ENCODE data around the gene SLC27A5.
"Not testable (repeated sequence)": the region's sequence is repeated elsewhere in the genome, so short reads cannot be mapped to it uniquely, and the experiment has no call there.

Gene SLC27A5

DNA sequence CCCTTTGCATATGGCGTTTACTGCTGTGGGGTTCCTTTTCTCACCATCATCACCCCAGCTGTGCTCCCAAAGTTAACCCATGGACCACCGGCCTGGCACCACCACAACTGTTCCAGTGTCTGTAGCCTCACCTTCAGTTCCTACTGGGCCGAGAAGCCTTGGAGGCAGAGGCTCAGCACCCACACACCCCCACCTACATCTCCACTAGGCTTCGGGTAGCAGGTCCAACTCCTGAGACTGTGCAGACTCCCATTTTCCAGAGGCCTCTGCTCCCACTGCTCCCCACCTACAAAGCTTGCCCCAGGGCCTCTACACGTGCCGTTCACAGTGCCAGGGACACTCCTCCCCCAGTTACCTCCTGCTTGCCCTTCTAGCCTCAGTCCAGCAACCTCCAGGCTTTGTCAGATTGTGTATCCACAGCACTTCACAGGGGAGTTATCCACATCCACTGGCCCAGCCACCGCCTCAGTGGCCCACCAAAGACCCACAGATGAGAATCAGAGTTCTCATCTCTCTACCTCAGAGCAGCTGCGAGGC lies 14.1 kb downstream of the SLC27A5 start:
- DNase-seq (ENCODE audit: low spot score) = no peak

DNA sequence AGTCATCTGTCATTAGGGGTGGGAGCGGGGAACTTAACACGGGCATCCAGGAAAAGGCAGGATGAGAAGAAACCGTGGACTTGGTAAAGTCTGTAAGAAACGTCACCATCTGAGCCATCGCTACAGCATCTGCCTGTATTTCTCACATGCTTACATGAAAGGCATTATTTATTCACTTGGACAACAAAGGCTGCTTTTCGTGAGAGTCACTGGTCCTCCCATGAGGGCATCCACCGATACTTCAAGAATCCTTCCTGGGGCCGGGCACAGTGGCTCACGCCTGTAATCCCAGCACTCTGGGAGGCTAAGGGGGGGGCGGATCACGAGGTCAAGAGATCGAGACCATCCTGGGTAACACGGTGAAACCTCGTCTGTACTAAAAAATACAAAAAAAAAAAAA lies 19.5 kb downstream of the SLC27A5 start:
- DNase-seq (ENCODE audit: low spot score) = no peak

DNA sequence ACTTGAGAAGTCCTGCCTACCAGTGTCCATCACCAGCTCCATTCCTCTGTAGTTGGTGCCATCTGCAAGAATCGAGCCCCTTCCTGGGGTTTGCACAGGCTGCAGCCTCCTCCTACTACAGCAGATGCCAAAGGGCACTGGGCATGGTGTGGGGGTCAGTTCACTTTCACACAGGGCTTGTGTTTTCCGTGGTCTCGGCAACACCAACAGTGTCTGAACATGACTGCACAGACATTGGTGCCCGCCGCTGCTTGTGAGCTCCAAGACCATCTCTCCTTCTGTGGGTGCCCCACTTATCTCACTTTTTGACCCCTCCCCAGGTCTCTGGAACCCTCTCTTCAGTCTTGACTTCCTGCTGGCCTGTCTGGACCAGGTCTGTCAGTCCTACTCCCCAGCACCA lies 20.4 kb downstream of the SLC27A5 start:
- DNase-seq (ENCODE audit: low spot score) = no peak

DNA sequence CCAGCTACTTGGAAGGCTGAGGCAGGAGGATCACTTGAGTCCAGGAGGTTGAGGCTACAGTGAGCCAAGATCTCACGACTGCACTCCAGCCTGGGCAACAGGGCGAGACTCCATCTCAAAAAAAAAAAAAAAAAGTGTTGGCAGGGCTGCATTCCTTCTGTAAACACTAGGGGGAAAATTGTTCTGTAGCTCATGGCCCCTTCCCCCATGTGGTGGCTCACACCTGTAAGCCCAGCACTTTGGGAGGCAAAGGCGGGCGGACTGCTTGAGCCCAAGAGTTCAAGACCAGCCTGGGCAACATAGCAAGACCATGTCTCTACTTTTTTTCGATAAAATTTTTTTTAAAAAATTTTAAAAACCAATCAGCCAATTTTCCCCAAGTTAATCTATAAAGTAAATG lies 27.4 kb downstream of the SLC27A5 start:
- DNase-seq (ENCODE audit: low spot score) = not testable (repeated sequence)

DNA sequence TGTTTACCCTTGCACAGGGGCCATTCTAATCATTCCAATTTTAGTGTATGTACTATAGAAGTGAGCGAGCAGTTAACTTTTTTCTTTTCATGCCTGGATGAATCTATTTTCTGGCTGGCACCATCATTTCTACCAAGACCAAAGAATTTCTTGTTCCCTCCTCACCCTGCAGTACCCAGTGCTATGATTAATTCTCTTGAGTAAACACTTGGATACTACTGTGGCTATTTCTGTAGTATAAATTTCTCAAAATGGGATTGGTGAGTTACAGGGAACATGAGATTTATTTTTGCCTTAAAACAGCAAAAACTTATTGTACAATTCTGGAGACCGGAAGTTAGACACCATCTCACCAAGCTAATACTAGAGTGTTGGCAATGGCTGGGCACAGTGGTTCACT lies 28.0 kb downstream of the SLC27A5 start:
- DNase-seq (ENCODE audit: low spot score) = no peak

DNA sequence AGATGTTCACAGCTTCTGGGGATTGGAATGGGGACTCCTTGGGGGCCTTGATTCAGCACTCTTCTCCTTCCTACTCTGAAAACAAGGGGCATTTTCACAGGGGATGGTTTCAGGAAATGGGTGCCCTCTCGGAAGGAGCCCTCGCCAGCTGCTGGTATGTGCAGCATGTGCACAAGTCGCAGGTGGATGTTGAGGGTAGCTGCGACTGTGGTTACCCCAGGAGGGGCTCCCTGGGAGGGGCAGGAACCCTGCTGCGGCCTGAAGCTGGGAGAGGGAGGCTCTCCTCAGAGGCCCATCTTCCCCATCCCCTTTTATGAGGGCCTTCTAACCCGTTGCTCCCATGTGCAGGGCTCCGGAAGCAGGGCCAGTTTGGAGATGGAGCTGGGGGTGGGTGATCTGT lies 29.4 kb downstream of the SLC27A5 start:
- no peak for DNase-seq (ENCODE audit: low spot score)

DNA sequence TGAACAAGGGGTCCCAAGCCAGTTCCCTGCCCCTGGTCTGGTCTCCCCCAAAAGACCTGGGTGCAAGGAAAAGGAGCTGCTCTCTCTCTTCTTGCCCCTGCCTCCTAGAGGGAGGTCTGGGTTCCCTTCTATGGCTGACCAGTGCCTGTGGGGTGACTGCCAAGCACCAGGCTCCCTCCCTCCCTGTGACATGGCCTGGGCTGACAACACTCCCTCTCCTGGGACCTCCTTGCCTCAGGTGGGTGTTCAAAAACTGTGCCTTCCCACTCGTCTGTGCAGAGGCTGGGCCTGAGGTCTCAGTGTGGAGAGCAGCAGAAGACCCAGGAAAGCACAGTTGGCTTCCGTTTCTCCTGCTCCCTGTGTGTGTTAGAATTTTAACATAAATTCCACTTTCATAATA lies 31.0 kb downstream of the SLC27A5 start:
- no peak for DNase-seq (ENCODE audit: low spot score)

DNA sequence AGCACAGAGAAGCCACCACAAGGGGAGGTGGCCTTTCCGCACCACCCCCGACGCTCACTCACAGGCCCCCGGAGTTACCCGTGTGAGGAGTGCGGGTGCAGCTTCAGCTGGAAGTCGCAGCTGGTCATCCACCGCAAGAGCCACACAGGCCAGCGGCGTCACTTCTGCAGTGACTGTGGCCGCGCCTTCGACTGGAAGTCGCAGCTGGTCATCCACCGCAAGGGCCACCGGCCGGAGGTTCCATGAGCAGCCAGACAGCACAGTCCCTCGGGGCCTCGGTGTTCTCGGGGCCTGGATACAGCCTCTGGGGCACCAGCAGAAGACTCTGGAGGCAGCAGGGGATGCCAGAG lies 31.3 kb downstream of the SLC27A5 start:
- DNase-seq (ENCODE audit: low spot score) = no peak

DNA sequence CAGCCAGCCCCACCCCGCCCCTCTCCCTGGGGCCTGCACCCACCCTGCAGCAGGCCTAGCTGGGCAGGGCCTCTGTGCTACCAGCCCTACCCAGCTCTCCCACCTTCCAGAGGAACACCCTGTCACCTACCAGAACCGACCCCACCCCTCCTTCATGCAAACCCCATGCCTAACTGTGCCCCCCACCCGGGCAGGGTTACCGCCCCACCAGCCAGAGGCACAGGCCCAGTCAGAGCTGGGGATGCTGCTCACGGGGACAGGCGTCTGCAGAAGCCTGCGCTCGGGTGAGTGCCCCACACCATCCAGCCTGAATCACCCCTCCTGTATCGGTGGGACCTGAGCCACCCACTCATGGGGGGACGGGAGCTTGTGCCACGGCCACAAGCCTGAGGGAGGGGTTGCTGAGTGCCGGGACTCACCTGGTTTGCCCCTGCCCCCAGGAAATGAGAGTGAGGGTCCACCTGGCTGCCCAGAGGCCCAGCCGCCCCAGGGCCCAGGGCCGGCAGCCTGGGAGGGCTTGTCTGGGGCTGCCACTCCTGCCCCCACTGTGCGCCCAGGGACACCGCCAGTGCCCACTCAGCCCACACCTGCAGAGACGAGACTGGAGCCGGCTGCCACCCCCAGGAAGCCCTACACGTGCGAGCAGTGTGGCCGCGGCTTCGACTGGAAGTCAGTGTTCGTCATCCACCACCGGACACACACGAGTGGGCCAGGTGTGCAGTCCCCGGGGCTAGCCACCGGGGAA lies 31.9 kb downstream of the SLC27A5 start:
- no peak for DNase-seq (ENCODE audit: low spot score)

DNA sequence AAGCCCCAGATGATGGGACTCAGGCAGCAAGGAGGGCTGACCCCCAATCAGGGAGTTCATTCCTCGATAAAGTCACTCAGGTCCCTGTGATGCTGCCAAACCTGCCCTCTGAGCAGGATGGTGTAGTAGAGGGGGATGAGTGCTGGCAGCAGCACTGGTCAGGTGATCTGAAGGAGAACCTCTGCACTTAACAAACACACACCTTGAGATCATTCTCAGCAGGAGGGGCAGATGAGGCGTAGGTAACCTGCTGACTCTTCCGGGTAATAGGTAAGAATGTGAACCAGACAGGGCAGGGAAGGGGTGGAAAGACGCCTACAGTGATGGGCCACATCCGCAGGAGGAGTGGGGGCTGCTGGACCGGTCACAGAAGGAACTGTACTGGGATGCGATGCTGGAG lies 32.5 kb downstream of the SLC27A5 start:
- DNase-seq (ENCODE audit: low spot score) = no peak

DNA sequence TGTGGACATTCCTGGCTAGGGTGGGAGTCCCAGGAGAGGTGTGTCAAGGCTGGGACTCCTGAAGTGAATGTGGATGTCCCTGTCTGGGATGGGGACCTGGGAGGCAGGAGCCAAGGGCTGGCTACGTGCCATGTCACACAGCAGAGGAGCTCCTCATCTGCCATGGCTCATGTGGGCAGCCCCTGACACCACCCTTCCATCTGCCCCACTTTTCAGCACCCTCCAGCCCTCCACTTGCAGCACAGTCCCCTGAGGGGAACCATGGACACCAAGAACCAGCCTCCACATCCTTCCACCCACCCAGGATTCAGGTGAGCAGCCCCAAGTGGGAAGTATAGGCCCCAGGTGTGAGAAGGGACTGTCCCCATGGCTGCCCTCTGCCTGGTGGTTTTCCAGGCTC lies 33.9 kb downstream of the SLC27A5 start:
- DNase-seq (ENCODE audit: low spot score) = no peak

DNA sequence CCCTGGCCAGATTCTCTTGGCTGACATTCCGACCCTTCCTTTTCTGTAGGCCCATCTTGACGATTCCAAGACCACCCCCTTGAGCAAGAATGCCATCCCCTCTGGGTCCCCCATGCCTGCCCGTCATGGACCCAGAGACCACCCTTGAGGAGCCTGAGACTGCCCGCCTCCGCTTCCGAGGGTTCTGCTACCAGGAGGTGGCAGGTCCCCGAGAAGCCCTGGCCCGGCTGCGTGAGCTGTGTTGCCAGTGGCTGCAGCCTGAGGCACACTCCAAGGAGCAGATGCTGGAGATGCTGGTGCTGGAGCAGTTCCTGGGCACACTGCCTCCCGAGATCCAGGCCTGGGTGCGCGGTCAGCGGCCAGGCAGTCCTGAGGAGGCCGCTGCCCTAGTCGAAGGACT lies 34.7 kb downstream of the SLC27A5 start:
- DNase-seq (ENCODE audit: low spot score) = no peak

DNA sequence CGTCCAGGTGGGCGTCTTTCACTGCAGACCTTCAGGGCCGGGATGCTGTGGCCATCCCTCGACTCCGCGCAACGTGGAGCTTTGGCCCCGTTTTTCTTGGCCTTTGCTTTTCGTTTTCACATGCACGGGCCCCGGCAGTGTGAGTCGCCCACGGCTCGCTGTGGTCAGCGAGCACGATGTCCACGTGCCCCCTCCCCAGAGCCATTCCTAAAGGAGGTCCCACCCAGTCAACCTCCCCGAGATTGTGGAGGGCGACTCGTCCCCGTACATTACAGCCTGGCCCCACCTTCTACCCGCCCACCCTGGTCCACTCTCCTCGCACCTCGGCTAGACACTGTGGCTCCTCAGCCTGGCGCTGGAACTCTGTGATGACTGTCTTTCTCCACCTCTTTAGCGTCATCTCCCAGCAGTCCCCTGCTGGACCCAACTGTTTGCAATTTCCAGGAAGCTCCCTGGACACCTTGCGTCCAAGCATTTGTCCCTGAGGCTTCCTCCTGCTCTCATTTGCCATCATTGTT lies 35.2 kb downstream of the SLC27A5 start:
- DNase-seq (ENCODE audit: low spot score) = peak; percentile 18

DNA sequence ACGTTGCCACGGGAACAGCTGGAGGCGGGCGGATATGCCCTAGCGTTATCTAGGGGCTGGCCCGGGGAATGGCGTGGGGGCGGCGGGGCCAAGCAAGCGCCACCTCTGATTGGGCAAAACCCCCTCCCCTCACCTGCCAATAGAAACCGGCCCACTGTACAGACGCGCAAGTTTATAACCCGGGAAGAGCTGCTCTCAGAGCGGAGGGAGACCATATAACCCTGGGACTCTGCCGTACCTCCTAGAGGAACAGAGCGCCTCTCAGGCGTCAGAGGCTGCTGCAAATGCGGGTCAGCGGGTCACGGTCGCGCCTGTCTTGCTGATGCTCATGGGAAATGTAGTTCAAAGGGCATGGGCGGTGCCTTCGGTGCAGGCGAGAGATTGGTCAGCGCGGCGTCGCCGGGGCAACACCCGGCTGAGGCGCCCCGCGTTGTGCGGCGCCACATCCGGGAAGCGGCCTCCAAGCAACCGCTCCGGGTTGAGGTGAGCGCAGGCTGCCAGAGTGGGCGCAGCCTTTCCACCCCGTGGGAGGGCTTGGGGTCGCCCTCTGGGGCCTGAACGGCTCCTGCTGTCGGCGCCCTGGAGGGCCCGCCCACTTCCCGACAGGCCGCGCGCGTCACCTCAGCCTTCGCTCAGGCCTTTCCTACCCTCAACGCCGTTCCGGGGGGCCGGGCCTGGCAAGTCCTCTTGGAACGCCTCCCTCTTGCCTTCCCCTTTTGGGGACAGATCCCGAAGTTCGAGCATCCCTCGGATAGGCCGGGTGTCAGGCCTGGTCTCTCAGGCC lies 35.9 kb downstream of the SLC27A5 start, which contains the start of gene ZNF446:
TSS of gene ZNF446 (plus strand) at position 639 of the 784 bp plus-strand sequence. CDS start 867 bp downstream, outside the sequence.
- peak; percentile 98 for DNase-seq (ENCODE audit: low spot score)

DNA sequence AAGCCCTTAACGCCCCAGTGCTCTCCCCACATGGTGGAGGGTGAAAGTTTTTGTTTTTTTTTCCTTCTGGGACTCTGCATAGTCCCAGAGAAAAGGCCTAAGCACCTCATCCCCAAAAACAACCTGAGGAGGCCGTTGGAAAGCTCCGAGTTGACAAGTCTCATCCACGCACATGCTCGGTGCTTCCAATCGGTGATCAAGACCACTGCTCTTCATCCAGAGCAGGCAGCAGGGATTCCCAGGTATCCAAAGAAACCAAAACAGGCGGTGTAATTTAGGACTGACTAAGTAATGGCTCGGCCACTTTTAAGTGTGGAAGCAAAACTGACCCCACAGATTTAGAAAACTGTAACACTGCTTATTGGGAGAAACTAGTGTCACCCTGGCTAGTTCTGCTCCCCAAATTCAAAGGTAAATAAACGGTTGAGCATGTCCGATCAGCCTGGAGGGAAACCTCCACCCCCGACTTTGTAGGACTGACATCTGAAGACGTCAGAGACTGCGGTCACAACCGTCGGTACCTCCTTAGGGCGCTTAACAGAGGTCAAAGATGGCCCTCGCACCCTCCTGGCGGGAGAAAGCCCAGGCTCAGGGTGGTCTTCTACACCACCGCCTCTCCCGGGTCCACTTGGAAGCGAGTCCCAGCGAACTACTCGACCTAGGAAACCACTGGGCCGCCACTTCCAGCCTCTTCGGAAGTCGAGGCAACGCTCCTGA lies 36.6 kb downstream of the SLC27A5 start:
- DNase-seq (ENCODE audit: low spot score) = no peak

DNA sequence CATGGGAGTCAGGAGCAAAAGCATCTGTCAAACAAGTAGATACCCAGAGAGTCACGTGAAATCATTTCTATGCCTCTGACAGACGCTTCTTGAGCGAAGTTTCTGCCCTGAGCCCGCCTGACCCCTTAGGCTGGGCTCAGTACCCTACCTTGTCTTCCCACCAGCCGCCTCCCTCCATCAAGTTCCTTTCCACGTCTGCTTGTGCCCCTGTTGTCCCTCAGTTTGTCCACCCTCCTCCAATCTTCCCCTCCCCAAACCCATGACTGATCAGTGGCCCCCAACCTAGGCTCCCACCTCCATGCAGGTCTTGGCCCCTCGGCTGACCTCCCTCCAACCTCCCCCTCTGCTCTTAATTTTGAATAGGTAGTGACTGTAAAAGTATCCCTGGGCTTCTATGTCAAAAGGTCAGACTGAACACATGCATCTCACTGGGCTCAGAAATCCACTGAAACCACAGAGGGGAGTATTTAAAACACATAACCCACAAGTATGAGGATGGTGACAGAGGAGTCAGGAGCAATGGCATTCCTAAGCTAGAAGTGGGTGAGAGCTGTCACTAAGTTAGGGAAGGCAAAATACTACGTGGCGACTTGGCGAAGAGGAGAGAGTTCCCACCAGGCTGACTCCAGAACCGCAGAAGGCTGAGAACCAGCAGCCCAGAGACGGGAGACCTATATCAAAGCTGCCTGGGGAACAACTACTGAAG lies 37.3 kb downstream of the SLC27A5 start:
- no peak for DNase-seq (ENCODE audit: low spot score)

DNA sequence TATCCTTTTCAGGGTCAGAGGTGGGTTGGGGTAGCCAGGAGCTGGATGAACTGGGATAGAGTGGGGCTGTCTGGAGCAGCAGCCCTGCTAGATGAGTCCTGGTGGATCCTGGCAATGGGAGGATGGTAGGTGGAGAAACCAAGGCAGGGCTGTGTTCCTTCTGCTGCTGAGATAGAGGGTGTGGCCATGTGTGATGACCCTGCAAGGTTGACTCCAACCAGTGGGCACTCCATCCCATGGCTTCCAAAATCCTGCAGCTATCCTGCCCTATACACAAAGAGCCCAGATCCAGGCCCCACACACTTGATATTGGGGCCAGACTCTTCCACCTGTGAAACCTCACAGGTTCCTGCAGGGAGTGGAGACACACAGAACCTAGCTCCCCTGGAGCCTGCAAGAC lies 38.0 kb downstream of the SLC27A5 start:
- DNase-seq (ENCODE audit: low spot score) = no peak

DNA sequence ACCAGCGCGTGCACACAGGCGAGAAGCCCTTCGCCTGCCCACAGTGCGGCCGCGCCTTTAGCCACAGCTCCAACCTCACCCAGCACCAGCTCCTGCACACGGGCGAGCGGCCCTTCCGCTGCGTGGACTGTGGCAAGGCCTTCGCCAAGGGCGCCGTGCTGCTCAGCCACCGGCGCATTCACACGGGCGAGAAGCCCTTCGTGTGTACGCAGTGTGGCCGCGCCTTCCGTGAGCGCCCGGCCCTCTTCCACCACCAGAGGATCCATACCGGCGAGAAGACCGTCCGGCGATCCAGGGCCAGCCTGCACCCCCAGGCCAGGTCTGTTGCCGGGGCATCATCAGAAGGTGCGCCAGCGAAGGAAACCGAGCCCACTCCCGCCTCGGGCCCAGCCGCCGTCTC lies 40.1 kb downstream of the SLC27A5 start:
- DNase-seq (ENCODE audit: low spot score) = no peak

DNA sequence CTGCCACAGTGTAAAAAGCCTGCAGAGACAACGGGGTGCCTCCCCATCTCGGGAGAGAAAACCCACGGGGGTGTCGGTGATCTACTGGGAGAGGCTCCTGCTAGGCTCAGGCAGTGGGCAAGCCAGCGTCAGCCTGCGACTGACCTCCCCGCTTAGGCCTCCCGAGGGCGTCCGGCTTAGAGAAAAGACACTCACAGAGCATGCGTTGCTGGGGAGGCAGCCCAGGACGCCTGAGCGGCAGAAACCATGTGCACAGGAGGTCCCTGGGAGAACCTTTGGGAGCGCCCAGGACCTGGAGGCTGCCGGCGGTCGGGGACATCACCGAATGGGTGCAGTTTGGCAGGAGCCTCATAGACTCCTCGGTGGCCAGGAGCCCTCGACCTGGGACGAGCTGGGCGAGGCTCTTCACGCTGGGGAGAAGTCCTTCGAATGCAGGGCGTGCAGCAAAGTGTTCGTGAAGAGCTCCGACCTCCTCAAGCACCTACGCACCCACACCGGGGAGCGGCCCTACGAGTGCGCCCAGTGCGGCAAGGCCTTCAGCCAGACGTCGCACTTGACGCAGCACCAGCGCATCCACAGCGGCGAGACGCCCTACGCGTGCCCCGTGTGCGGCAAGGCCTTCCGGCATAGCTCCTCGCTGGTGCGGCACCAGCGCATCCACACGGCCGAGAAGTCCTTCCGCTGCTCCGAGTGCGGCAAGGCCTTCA lies 40.8 kb downstream of the SLC27A5 start:
- DNase-seq (ENCODE audit: low spot score) = not testable (repeated sequence)

DNA sequence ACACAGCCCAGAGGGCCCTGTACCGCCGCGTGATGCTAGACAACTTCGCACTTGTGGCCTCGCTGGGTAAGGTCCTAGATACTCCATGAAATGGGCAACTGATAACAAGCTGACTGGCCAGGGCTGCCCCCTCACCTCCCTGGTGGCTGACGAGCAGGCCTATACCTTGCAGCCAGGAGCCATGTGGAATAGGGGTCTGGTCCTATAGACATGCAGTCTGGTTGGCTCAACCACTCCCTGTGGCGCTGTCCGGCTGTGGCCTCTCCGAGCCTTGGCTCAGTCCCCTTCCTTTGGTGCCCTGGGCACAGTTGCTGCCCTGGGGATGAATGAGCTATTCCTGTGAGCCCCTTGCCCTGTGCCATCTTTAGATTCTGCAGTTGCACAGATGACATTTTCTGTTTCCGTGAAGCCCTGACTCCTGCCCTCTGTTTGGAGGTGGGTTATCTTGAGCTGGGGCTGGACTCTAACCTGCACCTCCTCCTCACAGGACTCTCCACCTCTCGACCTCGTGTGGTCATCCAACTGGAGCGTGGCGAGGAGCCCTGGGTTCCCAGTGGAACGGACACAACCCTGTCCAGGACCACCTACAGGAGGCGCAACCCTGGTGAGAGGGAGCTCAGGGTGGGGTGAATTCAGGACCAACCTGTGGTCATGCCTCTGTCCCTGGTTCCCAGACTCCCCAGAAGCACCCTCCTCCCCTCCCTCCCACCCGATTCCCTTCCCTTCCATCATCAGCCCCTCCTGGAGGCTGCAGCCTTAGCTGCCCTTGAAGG lies 42.4 kb downstream of the SLC27A5 start:
- DNase-seq (ENCODE audit: low spot score) = no peak
